ENCODE results near the gene HOXA6. TPM values are rescaled to one million over a fixed set of nuclear protein-coding genes. Genes with fewer than 3 reads are reported as not detected.

Gene HOXA6
- total and polyA plus RNA-seq, 9 of the 15 experiments (the other 6 are each of a cell fraction or from before 2014, with no cell fraction given): not detected

GRCh38 chr7:27184337-27185012 lies 36.9 kb upstream of the HOXA6 start:
- Histone ChIP-seq H3K36me3 (ENCODE audit: control insufficient read depth, insufficient read depth, low read length) (no peaks in the 10 kb centered on the region), H2AFZ (ENCODE audit: low read depth, low read length) (no peak overlapping the region), H3K79me2 (ENCODE audit: control insufficient read depth, insufficient read depth, low read length) (no peaks in the 10 kb centered on the region), H3K27me3 (ENCODE audit: control insufficient read depth in 2 of 2, insufficient read depth in 2 of 2, low read length in 2 of 2) (peaks cover 52 to 79% of the 10 kb centered on the region in 2 experiments), H3K4me2 (ENCODE audit: insufficient read depth, low read length) (no peak overlapping the region), H3K9ac (ENCODE audit: insufficient read depth in 1 of 2, low read depth in 2 of 2, low read length in 2 of 2) (no peak overlapping the region), H3K9me1 (ENCODE audit: control insufficient read depth, insufficient read depth, low read length) (no peaks in the 10 kb centered on the region), H4K20me1 (replicated peaks; ENCODE audit: control insufficient read depth, insufficient read depth, low read length) (no peaks in the 10 kb centered on the region), H3K4me1 (replicated peaks in 1 of 2; ENCODE audit: control insufficient read depth in 2 of 2, insufficient read depth in 2 of 2, low read length in 2 of 2) (peaks cover 0 to 28% of the 10 kb centered on the region in 2 experiments; a peak in 2 of 5 replicates), H3K27ac (ENCODE audit: extremely low read depth, low read depth, low read length) (no peak overlapping the region), H3K4me3 (no peak overlapping the region), H3K9me3 (replicated peaks; ENCODE audit: control insufficient read depth, insufficient read depth, low read depth, low read length) (no peaks in the 10 kb centered on the region; the same call in 1 of the 2 replicates)
- intact Hi-C loops (cut with micrococcal nuclease) (no loop called here), in situ Hi-C loops (cut with MboI) (no loop called here)
- FAIRE-seq (no peak), ATAC-seq (no peak), DNase-seq (ENCODE audit: extremely low read depth in 1 of 4, low spot score in 3 of 4) (no peak)
- WGBS (ENCODE audit: insufficient coverage, low coverage, missing lambda C conversion rate): 39% methylated on average over 46 of the region's 72 CpGs
- ChIA-PET POLR2A (no interaction called here), CTCF (ENCODE audit: low intra/inter-chr PET ratio) (no interaction called here)
- no peak for TF ChIP-seq ETV6 (IDR thresholded peaks at IDR 0.05; ENCODE audit: borderline replicate concordance in 1 of 2, low read depth in 2 of 2, low read length in 1 of 2)
- TF ChIP-seq ETV6 (CRISPR knock-in tag; IDR thresholded peaks at IDR 0.05; ENCODE audit: borderline replicate concordance): no peak
- no peak for TF ChIP-seq CHD2 (IDR thresholded peaks at IDR 0.05; ENCODE audit: low read depth, low read length)
- no peak for TF ChIP-seq POU5F1 (IDR thresholded peaks at IDR 0.05; ENCODE audit: borderline replicate concordance, low read depth, low read length, partially characterized antibody)
- no peak for TF ChIP-seq ZNF707 (CRISPR knock-in tag; conservative IDR thresholded peaks at IDR 0.05)
- TF ChIP-seq, protein P1, sequence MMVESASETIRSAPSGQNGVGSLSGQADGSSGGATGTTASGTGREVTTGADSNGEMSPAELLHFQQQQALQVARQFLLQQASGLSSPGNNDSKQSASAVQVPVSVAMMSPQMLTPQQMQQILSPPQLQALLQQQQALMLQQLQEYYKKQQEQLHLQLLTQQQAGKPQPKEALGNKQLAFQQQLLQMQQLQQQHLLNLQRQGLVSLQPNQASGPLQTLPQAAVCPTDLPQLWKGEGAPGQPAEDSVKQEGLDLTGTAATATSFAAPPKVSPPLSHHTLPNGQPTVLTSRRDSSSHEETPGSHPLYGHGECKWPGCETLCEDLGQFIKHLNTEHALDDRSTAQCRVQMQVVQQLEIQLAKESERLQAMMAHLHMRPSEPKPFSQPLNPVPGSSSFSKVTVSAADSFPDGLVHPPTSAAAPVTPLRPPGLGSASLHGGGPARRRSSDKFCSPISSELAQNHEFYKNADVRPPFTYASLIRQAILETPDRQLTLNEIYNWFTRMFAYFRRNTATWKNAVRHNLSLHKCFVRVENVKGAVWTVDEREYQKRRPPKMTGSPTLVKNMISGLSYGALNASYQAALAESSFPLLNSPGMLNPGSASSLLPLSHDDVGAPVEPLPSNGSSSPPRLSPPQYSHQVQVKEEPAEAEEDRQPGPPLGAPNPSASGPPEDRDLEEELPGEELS (CRISPR knock-in tag; IDR thresholded peaks at IDR 0.05; ENCODE audit: borderline replicate concordance): no peak
- no peak for TF ChIP-seq ASH1L (IDR thresholded peaks at IDR 0.05; ENCODE audit: borderline replicate concordance, low read depth, partially characterized antibody)
- no TSS peak for BruUV-seq (replicated peaks)
